Measurements from ENCODE around the gene NAPEPLD. TPM values are rescaled to one million over a fixed set of nuclear protein-coding genes. Genes with fewer than 3 reads are reported as not detected.
"Not testable (repeated sequence)": the region's sequence is repeated elsewhere in the genome, so short reads cannot be mapped to it uniquely, and the experiment has no call there.

NAPEPLD gene
- total RNA-seq, 1 experiment from 2014 or later: 4.8 TPM

- H3K36me3 ChIP-seq: peaks cover 14% of the 10 kb centered on the region
- H3K27me3 ChIP-seq, DNase-seq, H3K9me3 ChIP-seq, H3K4me3 ChIP-seq: not testable (repeated sequence)
These were observed 56.6 kb downstream of the NAPEPLD start for GRCh38 chr7:103092321-103092720.

GRCh38 chr7:103083210-103083609, 65.7 kb downstream of the NAPEPLD start:
- no peaks in the 10 kb centered on the region for H3K9me3 ChIP-seq
- DNase-seq: no peak
- H3K27me3 ChIP-seq: no peaks in the 10 kb centered on the region
- no peak overlapping the region for H3K4me3 ChIP-seq
- H3K36me3 ChIP-seq: peaks cover 5% of the 10 kb centered on the region

- DNase-seq: no peak
- H3K27me3 ChIP-seq: no peaks in the 10 kb centered on the region
- H3K36me3 ChIP-seq: peaks cover 5% of the 10 kb centered on the region
- no peaks in the 10 kb centered on the region for H3K9me3 ChIP-seq
- H3K4me3 ChIP-seq: no peak overlapping the region
These were observed 66.4 kb downstream of the NAPEPLD start for GRCh38 chr7:103082497-103082896.

GRCh38 chr7:103080923-103081322, 68.0 kb downstream of the NAPEPLD start:
- no peak for DNase-seq
- H3K36me3 ChIP-seq: peaks cover 5% of the 10 kb centered on the region
- no peak overlapping the region for H3K4me3 ChIP-seq
- H3K27me3 ChIP-seq: no peaks in the 10 kb centered on the region
- no peaks in the 10 kb centered on the region for H3K9me3 ChIP-seq

- peaks cover 5% of the 10 kb centered on the region; the same call in 1 of the 2 replicates for H3K36me3 ChIP-seq
- no peaks in the 10 kb centered on the region for H3K27me3 ChIP-seq
- H3K9me3 ChIP-seq: no peaks in the 10 kb centered on the region
- no peak for DNase-seq
- H3K4me3 ChIP-seq: no peak overlapping the region
These were observed 69.1 kb downstream of the NAPEPLD start for GRCh38 chr7:103079836-103080235.

- H3K4me3 ChIP-seq, H3K27me3 ChIP-seq, DNase-seq, H3K36me3 ChIP-seq, H3K9me3 ChIP-seq: not testable (repeated sequence)
These were observed 70.7 kb downstream of the NAPEPLD start for GRCh38 chr7:103078226-103078625.

- no peak for DNase-seq
- H3K9me3 ChIP-seq: no peaks in the 10 kb centered on the region
- no peaks in the 10 kb centered on the region for H3K36me3 ChIP-seq
- no peaks in the 10 kb centered on the region for H3K27me3 ChIP-seq
- no peak overlapping the region for H3K4me3 ChIP-seq
These were observed 71.6 kb downstream of the NAPEPLD start for GRCh38 chr7:103077318-103077717.

- no peak for DNase-seq
- no peaks in the 10 kb centered on the region for H3K36me3 ChIP-seq
- no peak overlapping the region for H3K4me3 ChIP-seq
- H3K27me3 ChIP-seq: no peaks in the 10 kb centered on the region
- H3K9me3 ChIP-seq: no peaks in the 10 kb centered on the region
These were observed 72.1 kb downstream of the NAPEPLD start for GRCh38 chr7:103076764-103077163.

GRCh38 chr7:103075337-103075918, 73.5 kb downstream of the NAPEPLD start:
- Histone ChIP-seq H3K27me3 (no peaks in the 10 kb centered on the region), H3K36me3 (no peaks in the 10 kb centered on the region), H3K9me3 (no peaks in the 10 kb centered on the region), H3K4me3 (peak overlapping the region; percentile 90)
- DNase-seq: peak; percentile 56

GRCh38 chr7:103074519-103075336, 74.2 kb downstream of the NAPEPLD start, which contains the start of the genes ARMC10 and FBXL13:
TSS of gene ARMC10 (plus strand) at chr7:103075140. CDS start at chr7:103075273, 133 bp downstream.
TSS of gene FBXL13 (minus strand) at chr7:103074796.
- no peaks in the 10 kb centered on the region for H3K27me3 ChIP-seq
- H3K4me3 ChIP-seq: peak within 1 kb of the TSS; percentile 90
- DNase-seq: peak; percentile 88
- no peaks in the 10 kb centered on the region for H3K9me3 ChIP-seq
- no peaks in the 10 kb centered on the region for H3K36me3 ChIP-seq

- no peak for DNase-seq
- Histone ChIP-seq H3K36me3 (no peaks in the 10 kb centered on the region), H3K27me3 (no peaks in the 10 kb centered on the region), H3K9me3 (no peaks in the 10 kb centered on the region), H3K4me3 (peak overlapping the region; percentile 90)
These were observed 74.8 kb downstream of the NAPEPLD start for GRCh38 chr7:103073989-103074518.

- no peak overlapping the region for H3K4me3 ChIP-seq
- no peaks in the 10 kb centered on the region for H3K36me3 ChIP-seq
- H3K9me3 ChIP-seq: no peaks in the 10 kb centered on the region
- DNase-seq: no peak
- no peaks in the 10 kb centered on the region for H3K27me3 ChIP-seq
These were observed 77.9 kb downstream of the NAPEPLD start for GRCh38 chr7:103071000-103071399.

GRCh38 chr7:103068414-103069403, 80.2 kb downstream of the NAPEPLD start:
- DNase-seq: no peak
- Histone ChIP-seq H3K27me3 (no peaks in the 10 kb centered on the region), H3K36me3 (no peaks in the 10 kb centered on the region), H3K4me3 (no peak overlapping the region), H3K9me3 (no peaks in the 10 kb centered on the region)

- Histone ChIP-seq H3K9me3 (no peaks in the 10 kb centered on the region), H3K36me3 (no peaks in the 10 kb centered on the region), H3K4me3 (no peak overlapping the region), H3K27me3 (no peaks in the 10 kb centered on the region)
- DNase-seq: peak; percentile 20
These were observed 83.2 kb downstream of the NAPEPLD start for GRCh38 chr7:103065667-103066066.

- Histone ChIP-seq H3K9me3 (no peaks in the 10 kb centered on the region), H3K4me3 (no peak overlapping the region), H3K27me3 (no peaks in the 10 kb centered on the region), H3K36me3 (no peaks in the 10 kb centered on the region)
- no peak for DNase-seq
These were observed 85.0 kb downstream of the NAPEPLD start for GRCh38 chr7:103063895-103064294.

GRCh38 chr7:103059471-103059870, 89.4 kb downstream of the NAPEPLD start:
- Histone ChIP-seq H3K9me3 (no peaks in the 10 kb centered on the region), H3K27me3 (no peaks in the 10 kb centered on the region), H3K4me3 (no peak overlapping the region), H3K36me3 (no peaks in the 10 kb centered on the region)
- no peak for DNase-seq
